IMR-90 (cell line): ENCODE data around the gene MX1.

Experiments
- CTCF ChIP-seq: conservative IDR thresholded peaks from 2 replicates; pipeline ENCODE4 v1.5.1; 2012; ENCODE audit warnings: mild to moderate bottlenecking, low read depth, low read length, improper control_type of control experiment
- MAZ ChIP-seq: IDR thresholded peaks from 2 replicates; pipeline ENCODE4 v1.6.1; 2012; ENCODE audit warnings: low read depth, mild to moderate bottlenecking, low read length, improper control_type of control experiment, moderate library complexity, borderline replicate concordance
- POLR2A ChIP-seq: IDR thresholded peaks from 2 replicates; pipeline ENCODE4 v1.6.1; 2012; ENCODE audit warnings: mild to moderate bottlenecking, low read depth, low read length
- SMC3 ChIP-seq: fragments of 150-350 bp; IDR thresholded peaks from 2 replicates; pipeline ENCODE4 v1.6.1; 2016; ENCODE audit warnings: low read depth, mild to moderate bottlenecking, antibody characterized with exemption, low read length, moderate library complexity

GRCh38 chr21:41507521-41508414 is 81.7 kb downstream of the MX1 start, which contains the start of gene TMPRSS2:
- TF ChIP-seq POLR2A: no peak
- TF ChIP-seq CTCF: no peak
- TF ChIP-seq MAZ: no peak
- no peak for TF ChIP-seq SMC3
